Measurements from ENCODE around the gene AKR1B15. TPM values are rescaled to one million over a fixed set of nuclear protein-coding genes. Genes with fewer than 3 reads are reported as not detected.

The AKR1B15 gene
- total RNA-seq, 2 donors from 2014 or later, result 0.27 to 0.28 TPM

DNA sequence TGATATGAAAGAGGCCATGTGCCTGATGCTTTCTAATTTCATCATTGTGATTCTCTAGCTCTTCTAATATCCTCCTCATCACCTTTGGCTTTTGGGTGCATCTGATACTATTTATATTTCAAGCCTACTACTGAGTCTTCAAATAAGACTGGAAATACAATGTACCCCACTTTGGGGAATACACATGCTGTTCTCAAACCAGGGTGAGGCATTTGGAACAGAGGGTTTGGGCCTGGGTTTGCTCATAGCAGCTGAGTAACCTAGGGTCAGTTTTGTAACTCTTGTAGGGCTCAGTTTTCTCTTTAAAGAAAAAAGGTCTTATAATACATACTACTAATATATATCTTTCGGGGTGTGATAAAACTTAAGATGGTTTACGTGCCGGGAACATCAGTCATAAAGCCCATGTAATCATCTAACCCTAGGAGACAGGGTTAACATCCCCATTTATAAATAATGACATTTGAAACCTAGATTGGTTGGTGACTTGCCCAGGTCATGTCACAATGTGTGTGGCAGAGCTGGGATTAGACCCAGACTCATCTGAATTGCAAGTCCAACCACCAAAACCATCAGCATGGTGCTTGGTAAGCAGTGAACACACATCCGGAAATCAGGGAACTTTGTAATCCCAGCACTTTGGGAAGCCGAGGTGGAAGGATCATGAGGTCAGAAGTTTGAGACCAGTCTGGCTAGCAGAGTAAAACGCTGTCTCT is 23.0 kb downstream of the AKR1B15 start:
- DNase-seq (ENCODE audit: low spot score), result no peak
- H3K4me3 ChIP-seq, result no peak overlapping the region
- H3K27me3 ChIP-seq (replicated peaks; ENCODE audit: insufficient read depth), result no peaks in the 10 kb centered on the region
- no peaks in the 10 kb centered on the region for H3K36me3 ChIP-seq
- TF ChIP-seq, protein P1, sequence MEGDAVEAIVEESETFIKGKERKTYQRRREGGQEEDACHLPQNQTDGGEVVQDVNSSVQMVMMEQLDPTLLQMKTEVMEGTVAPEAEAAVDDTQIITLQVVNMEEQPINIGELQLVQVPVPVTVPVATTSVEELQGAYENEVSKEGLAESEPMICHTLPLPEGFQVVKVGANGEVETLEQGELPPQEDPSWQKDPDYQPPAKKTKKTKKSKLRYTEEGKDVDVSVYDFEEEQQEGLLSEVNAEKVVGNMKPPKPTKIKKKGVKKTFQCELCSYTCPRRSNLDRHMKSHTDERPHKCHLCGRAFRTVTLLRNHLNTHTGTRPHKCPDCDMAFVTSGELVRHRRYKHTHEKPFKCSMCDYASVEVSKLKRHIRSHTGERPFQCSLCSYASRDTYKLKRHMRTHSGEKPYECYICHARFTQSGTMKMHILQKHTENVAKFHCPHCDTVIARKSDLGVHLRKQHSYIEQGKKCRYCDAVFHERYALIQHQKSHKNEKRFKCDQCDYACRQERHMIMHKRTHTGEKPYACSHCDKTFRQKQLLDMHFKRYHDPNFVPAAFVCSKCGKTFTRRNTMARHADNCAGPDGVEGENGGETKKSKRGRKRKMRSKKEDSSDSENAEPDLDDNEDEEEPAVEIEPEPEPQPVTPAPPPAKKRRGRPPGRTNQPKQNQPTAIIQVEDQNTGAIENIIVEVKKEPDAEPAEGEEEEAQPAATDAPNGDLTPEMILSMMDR (IDR thresholded peaks at IDR 0.05), result no peak
- no peak for ATAC-seq (ENCODE audit: insufficient number of reproducible peaks, low FRiP score, low read depth)
- H3K4me1 ChIP-seq (ENCODE audit: control insufficient read depth in 1 of 2, low read depth in 2 of 2), result no peaks in the 10 kb centered on the region
- no peak overlapping the region for H3K27ac ChIP-seq
- no peaks in the 10 kb centered on the region for H3K9me3 ChIP-seq

DNA sequence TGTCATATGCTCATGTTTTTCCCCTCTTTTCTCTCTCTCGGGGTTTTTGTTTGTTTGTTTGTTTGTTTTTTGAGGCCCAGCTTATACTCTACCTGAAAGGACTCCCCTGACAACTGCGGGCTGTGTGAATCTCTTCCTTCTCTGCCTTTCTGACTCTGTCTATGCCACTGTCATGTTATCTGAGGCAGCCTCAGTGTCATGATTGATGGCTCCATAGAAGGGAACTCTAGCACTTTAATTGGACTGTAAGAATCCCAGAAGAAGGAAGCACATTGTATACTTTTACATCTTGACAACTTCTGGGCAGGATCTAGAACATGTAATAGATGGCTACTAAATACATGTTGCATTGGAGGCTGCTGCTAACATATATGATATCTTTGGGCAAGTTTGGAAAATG is 25.4 kb downstream of the AKR1B15 start:
- Histone ChIP-seq H3K4me1 (ENCODE audit: control insufficient read depth in 1 of 2, low read depth in 2 of 2) (no peaks in the 10 kb centered on the region), H3K27me3 (replicated peaks; ENCODE audit: insufficient read depth) (no peaks in the 10 kb centered on the region), H3K9me3 (no peaks in the 10 kb centered on the region), H3K4me3 (no peak overlapping the region), H3K27ac (no peak overlapping the region), H3K36me3 (no peaks in the 10 kb centered on the region)
- TF ChIP-seq, protein P1 (IDR thresholded peaks at IDR 0.05), result no peak
- DNase-seq (ENCODE audit: low spot score) (no peak), ATAC-seq (ENCODE audit: insufficient number of reproducible peaks, low FRiP score, low read depth) (no peak)

DNA sequence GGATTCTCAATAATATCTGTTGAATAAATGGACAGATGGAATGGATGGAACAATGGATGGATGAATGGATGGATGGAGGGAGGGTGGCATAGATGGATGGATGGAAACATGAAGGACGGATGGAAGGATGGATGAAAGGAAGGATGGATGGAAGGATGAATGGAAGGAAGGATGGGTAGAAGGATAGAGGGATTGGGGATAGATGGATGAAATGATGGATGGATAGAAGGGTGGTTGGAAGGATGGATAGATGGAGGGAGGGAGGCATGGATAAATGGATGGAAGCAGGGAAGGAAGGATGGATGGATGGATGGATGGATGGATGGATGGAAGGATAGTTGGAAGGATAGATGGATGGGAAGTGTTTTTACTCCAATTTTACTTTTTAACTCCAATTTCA is 35.4 kb downstream of the AKR1B15 start:
- Histone ChIP-seq H3K36me3 (no peaks in the 10 kb centered on the region), H3K4me3 (no peak overlapping the region), H3K4me1 (ENCODE audit: control insufficient read depth in 1 of 2, low read depth in 2 of 2) (no peaks in the 10 kb centered on the region), H3K9me3 (no peaks in the 10 kb centered on the region), H3K27me3 (replicated peaks; ENCODE audit: insufficient read depth) (no peaks in the 10 kb centered on the region), H3K27ac (no peak overlapping the region)
- TF ChIP-seq, protein P1 (IDR thresholded peaks at IDR 0.05), result no peak
- no peak for DNase-seq (ENCODE audit: low spot score)
- no peak for ATAC-seq (ENCODE audit: insufficient number of reproducible peaks, low FRiP score, low read depth)

DNA sequence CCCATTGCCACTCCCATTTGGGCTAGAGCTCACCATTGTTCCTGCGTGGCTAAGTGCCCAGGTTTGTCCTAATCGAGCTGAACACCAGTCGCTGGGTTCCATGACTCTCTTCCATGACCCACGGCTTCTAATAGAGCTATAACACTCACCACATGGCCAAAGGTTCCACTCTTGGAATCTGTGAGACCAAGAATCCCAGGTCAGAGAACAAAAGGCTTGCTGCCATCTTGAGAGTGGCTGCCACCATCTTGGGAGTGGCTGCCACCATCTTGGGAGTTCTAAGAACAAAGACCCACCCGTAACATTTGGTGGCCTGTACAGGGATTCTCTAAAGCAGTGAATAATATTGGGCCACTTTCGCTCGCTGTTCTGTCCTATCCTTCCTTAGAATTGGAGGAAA is 37.0 kb downstream of the AKR1B15 start:
- H3K27me3 ChIP-seq (replicated peaks; ENCODE audit: insufficient read depth), result no peaks in the 10 kb centered on the region
- no peaks in the 10 kb centered on the region for H3K9me3 ChIP-seq
- no peaks in the 10 kb centered on the region for H3K36me3 ChIP-seq
- H3K4me1 ChIP-seq (ENCODE audit: control insufficient read depth in 1 of 2, low read depth in 2 of 2), result no peaks in the 10 kb centered on the region
- DNase-seq (ENCODE audit: low spot score) (no peak), ATAC-seq (ENCODE audit: insufficient number of reproducible peaks, low FRiP score, low read depth) (no peak)
- no peak overlapping the region for H3K27ac ChIP-seq
- TF ChIP-seq, protein P1 (IDR thresholded peaks at IDR 0.05), result no peak
- H3K4me3 ChIP-seq, result no peak overlapping the region

DNA sequence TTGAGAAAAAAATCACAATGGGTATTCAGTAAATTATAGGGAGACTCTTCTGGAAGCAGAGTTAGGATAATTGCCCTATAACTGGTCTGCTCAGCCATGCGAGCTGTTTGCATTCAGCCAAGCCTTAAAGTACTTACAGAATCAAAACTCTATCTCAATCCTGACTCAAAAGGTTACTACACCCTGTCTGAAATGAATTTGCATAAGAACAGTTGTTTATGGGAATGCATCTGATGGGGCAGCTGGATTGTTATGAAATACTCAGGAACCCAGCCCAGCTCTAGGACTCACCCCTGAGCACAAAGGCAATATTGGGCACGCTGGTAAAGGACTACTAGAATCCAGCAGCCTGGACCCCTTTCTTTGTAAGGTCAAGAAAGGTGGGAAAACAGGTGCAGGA is 38.8 kb downstream of the AKR1B15 start:
- no peak for ATAC-seq (ENCODE audit: insufficient number of reproducible peaks, low FRiP score, low read depth)
- H3K9me3 ChIP-seq, result no peaks in the 10 kb centered on the region
- no peak overlapping the region for H3K27ac ChIP-seq
- no peaks in the 10 kb centered on the region for H3K27me3 ChIP-seq (replicated peaks; ENCODE audit: insufficient read depth)
- no peaks in the 10 kb centered on the region for H3K36me3 ChIP-seq
- H3K4me3 ChIP-seq, result no peak overlapping the region
- TF ChIP-seq, protein P1 (IDR thresholded peaks at IDR 0.05), result no peak
- DNase-seq (ENCODE audit: low spot score), result no peak
- no peaks in the 10 kb centered on the region for H3K4me1 ChIP-seq (ENCODE audit: control insufficient read depth in 1 of 2, low read depth in 2 of 2)

Data from thoracic aorta (tissue), 2 donors.